HepG2 (cell line): ENCODE data around the gene TOMM20. TPM values are rescaled to one million over a fixed set of nuclear protein-coding genes. Genes with fewer than 3 reads are reported as not detected.

Experiments used
- ATAC-seq: fragments of 200-7000 bp; cut with Tn5 transposase; 3 replicates; pipeline ENCODE4 v1.9.1; 2020; ENCODE audit warnings: mild to moderate bottlenecking, moderate library complexity
- BruUV-seq: library from RNA; stranded (reverse); fragments of 400-500 nt; replicated peaks from 2 replicates; lab custom pipeline; 2021; lab: Mats Ljungman, UMichigan
- CTCF ChIA-PET: fragments of 300-600 bp; formaldehyde crosslinking; extraction: SDS; loops from one replicate; lab custom pipeline; 2021; ENCODE audit warnings: low total read pairs, inconsistent platforms, low intra/inter-chr PET ratio; lab: Yijun Ruan, JAX
- POLR2A ChIA-PET: fragments of 350-600 bp; sonication (Branson Sonifier 250); formaldehyde crosslinking; loops from one replicate; lab custom pipeline; 2020; ENCODE audit warnings: antibody characterized with exemption, inconsistent platforms; lab: Yijun Ruan, JAX
- DNase-seq: peaks from one replicate; pipeline ENCODE4 v3.0.0-alpha.2; 2015; ENCODE audit warnings: low spot score
- FAIRE-seq: peaks from 3 replicates; lab custom pipeline; 2011; peaks lifted over from hg19 to GRCh38; lab: Jason Lieb, UNC
- H2AFZ ChIP-seq: one replicate; pipeline ENCODE4 v1.6.1; 2011; ENCODE audit warnings: low read length, inconsistent platforms
- H3K27ac ChIP-seq: fragments of 300-600 bp; 3 replicates; pipeline ENCODE4 v1.8.0; 2011; ENCODE audit warnings: mixed run types, mild to moderate bottlenecking, mixed read lengths, low read length, inconsistent platforms; ENCODE audit not compliant: insufficient read depth; ENCODE audit errors: extremely low read length
- H3K27me3 ChIP-seq, 2 experiments: fragments of 200-600 bp in 1 of 2; 2 replicates in 1 of 2; 3 replicates in 1 of 2; pipeline versions ENCODE4 v1.6.0 to v1.8.0; 2011; ENCODE audit warnings: low read length in 2 of 2, mild to moderate bottlenecking in 2 of 2, moderate library complexity in 2 of 2, inconsistent platforms in 1 of 2; ENCODE audit not compliant: insufficient read depth in 2 of 2, control insufficient read depth in 1 of 2
- H3K36me3 ChIP-seq, 2 experiments: fragments of 200-600 bp in 1 of 2; replicated peaks in 1 of 2; 2 replicates in 1 of 2; 3 replicates in 1 of 2; pipeline versions ENCODE4 v1.5.1 to v1.8.0; 2011; ENCODE audit warnings: low read length in 2 of 2, inconsistent platforms in 1 of 2; ENCODE audit not compliant: insufficient read depth in 2 of 2, control insufficient read depth in 1 of 2
- H3K4me1 ChIP-seq: 2 replicates; pipeline ENCODE4 v1.5.1; 2012; ENCODE audit warnings: low read length, inconsistent platforms; ENCODE audit not compliant: insufficient read depth
- H3K4me2 ChIP-seq: 2 replicates; pipeline ENCODE4 v1.6.0; 2011; ENCODE audit warnings: low read depth, low read length, inconsistent platforms
- H3K4me3 ChIP-seq, 3 experiments: fragments of 200-600 bp in 1 of 3; sonication (generic), shearing (Covaris generic) in 1 of 3; replicated peaks in 1 of 3; 2 replicates each; pipeline ENCODE4 v1.5.1; 2011 to 2016; ENCODE audit warnings: low read length in 3 of 3, inconsistent platforms in 2 of 3, low read depth in 2 of 3, mild to moderate bottlenecking in 2 of 3, control low read depth in 1 of 3, mixed read lengths in 1 of 3; ENCODE audit not compliant: insufficient read depth in 1 of 3
- H3K79me2 ChIP-seq: one replicate; pipeline ENCODE4 v1.6.1; 2011; ENCODE audit warnings: low read length, inconsistent platforms; ENCODE audit not compliant: insufficient read depth
- H3K9ac ChIP-seq: 2 replicates; pipeline ENCODE4 v1.6.0; 2011; ENCODE audit warnings: mild to moderate bottlenecking, low read depth, low read length, inconsistent platforms; ENCODE audit not compliant: insufficient read depth
- H3K9me3 ChIP-seq: 2 replicates; pipeline ENCODE4 v1.5.1; 2012; ENCODE audit warnings: mild to moderate bottlenecking, low read length
- H4K20me1 ChIP-seq: 2 replicates; pipeline ENCODE4 v1.6.0; 2011; ENCODE audit warnings: inconsistent platforms, mild to moderate bottlenecking, low read length, moderate library complexity; ENCODE audit not compliant: insufficient read depth
- FOXO1 ChIP-seq: sonication (generic); formaldehyde crosslinking; IDR thresholded peaks from 2 replicates; pipeline ENCODE4 v1.4.0; 2020; ENCODE audit warnings: missing genetic modification reagents
- ISL2 ChIP-seq: sonication (generic); formaldehyde crosslinking; IDR thresholded peaks from 2 replicates; pipeline ENCODE4 v1.5.0; 2020; ENCODE audit warnings: missing genetic modification reagents
- NCOA2 ChIP-seq: sonication (generic); formaldehyde crosslinking; IDR thresholded peaks from 2 replicates; pipeline ENCODE4 v1.8.0; 2022; ENCODE audit warnings: inconsistent platforms
- PBX3 ChIP-seq: sonication (generic); formaldehyde crosslinking; IDR thresholded peaks from 2 replicates; pipeline ENCODE4 v1.8.1; 2023; ENCODE audit warnings: missing genetic modification reagents, inconsistent platforms, borderline replicate concordance
- PCBP1 ChIP-seq: fragments of 200-400 bp; formaldehyde crosslinking; IDR thresholded peaks from 2 replicates; pipeline ENCODE4 v1.6.1; 2017; ENCODE audit warnings: mild to moderate bottlenecking, low read depth, low read length, borderline replicate concordance
- REPIN1 ChIP-seq: sonication (generic); formaldehyde crosslinking; IDR thresholded peaks from 2 replicates; pipeline ENCODE4 v1.8.0; 2022; ENCODE audit warnings: missing genetic modification reagents, low read depth, mild to moderate bottlenecking, borderline replicate concordance
- REXO4 ChIP-seq: sonication (generic); formaldehyde crosslinking; IDR thresholded peaks from 2 replicates; pipeline ENCODE4 v1.8.0; 2022; ENCODE audit warnings: missing genetic modification reagents, mild to moderate bottlenecking, borderline replicate concordance
- SMAD3 ChIP-seq: sonication (generic); formaldehyde crosslinking; IDR thresholded peaks from 2 replicates; pipeline ENCODE4 v1.4.0; 2020; ENCODE audit warnings: missing genetic modification reagents
- SOX13 ChIP-seq, 3 experiments: fragments of 450-650 bp in 1 of 3; sonication (generic) in 1 of 3; formaldehyde crosslinking in 1 of 3; IDR thresholded peaks in 2 of 3; conservative IDR thresholded peaks in 1 of 3; 2 replicates each; pipeline versions ENCODE4 v1.5.0 to v1.6.1; 2016 to 2020; ENCODE audit warnings: antibody characterized with exemption in 1 of 3, mild to moderate bottlenecking in 1 of 3, missing compliant biosample characterization in 1 of 3, missing genetic modification reagents in 1 of 3, moderate library complexity in 1 of 3
- ZBTB34 ChIP-seq: sonication (generic); formaldehyde crosslinking; IDR thresholded peaks from 2 replicates; pipeline ENCODE4 v1.8.0; 2022; ENCODE audit warnings: mild to moderate bottlenecking, missing genetic modification reagents
- ZFP36L2 ChIP-seq: sonication (generic); formaldehyde crosslinking; IDR thresholded peaks from 2 replicates; pipeline ENCODE4 v1.4.0; 2020; ENCODE audit warnings: missing genetic modification reagents
- ZNF281 ChIP-seq: sonication (generic); formaldehyde crosslinking; IDR thresholded peaks from 2 replicates; pipeline ENCODE4 v1.4.0; 2020; ENCODE audit warnings: missing genetic modification reagents, borderline replicate concordance
- ZNF296 ChIP-seq: sonication (generic); formaldehyde crosslinking; conservative IDR thresholded peaks from 2 replicates; pipeline ENCODE4 v1.5.0; 2020; ENCODE audit warnings: mild to moderate bottlenecking, missing genetic modification reagents
- ZNF607 ChIP-seq: sonication (generic); formaldehyde crosslinking; IDR thresholded peaks from 2 replicates; pipeline ENCODE4 v1.5.1; 2020; ENCODE audit warnings: missing genetic modification reagents, mild to moderate bottlenecking, borderline replicate concordance
- ZNF788 ChIP-seq: sonication (generic); formaldehyde crosslinking; IDR thresholded peaks from 2 replicates; pipeline ENCODE4 v1.5.0; 2020; ENCODE audit warnings: mild to moderate bottlenecking, missing genetic modification reagents, borderline replicate concordance
- WGBS: methylation state at CpG from one replicate; pipeline ENCODE4 v1.1.6; 2017; ENCODE audit warnings: low lambda C conversion rate; 5-methylcytosine and 5-hydroxymethylcytosine counted together
- in situ Hi-C: cut with HindIII; loops from 2 replicates; pipeline ENCODE4 v1.10.0; 2017; ENCODE audit warnings: low pct_unique_long_range_greater_than_20kb; ENCODE audit not compliant: extremely low pct_ligation_motif_present
- intact Hi-C: fragments of 100-400 bp; cut with micrococcal nuclease; formaldehyde crosslinking; loops from one replicate; pipeline ENCODE4 v1.10.0; 2022; ENCODE audit not compliant: unreplicated experiment
- polyA plus RNA-seq, 8 experiments: library from polyadenylated mRNA; depleted of rRNA in 3 of 8; stranded (reverse) in 7 of 8; unstranded in 1 of 8; fragments of >200 nt; fragmentation: Illumina TruSeq in 4 of 8; extraction: Trizol in 4 of 8; gene quantifications; 2 replicates each; pipeline versions ENCODE4 v1.2.1 to v1.2.3, GENCODE V29; 2011 to 2016; ENCODE audit warnings: low read depth in 4 of 8, missing spikeins in 1 of 8, mixed read lengths in 1 of 8; ENCODE audit not compliant: insufficient read depth in 1 of 8
- total RNA-seq, 5 experiments: library from RNA; depleted of rRNA; stranded (reverse); fragments of >200 nt; fragmentation: Illumina TruSeq; extraction: Trizol; gene quantifications; 2 replicates each; pipeline ENCODE4 v1.2.3, GENCODE V29; 2016; ENCODE audit warnings: low read depth in 1 of 5

The TOMM20 gene
- total and polyA plus RNA-seq, 2 of the 13 experiments (the other 11 are each of a cell fraction or from before 2014, with no cell fraction given): 153 to 376 TPM

- POLR2A ChIA-PET: interaction anchor here (0.9 to 1.4 kb wide), 4 partner anchors 10 to 370 kb away, joined by 3 to 8 read pairs (median 4); no protein-coding TSS in a partner anchor
- ATAC-seq (peak; percentile 75), DNase-seq (peak; percentile 51), FAIRE-seq (no peak)
- Histone ChIP-seq H3K4me2 (peak overlapping the region; percentile 67), H3K79me2 (no peaks in the 10 kb centered on the region), H3K27ac (no peak overlapping the region), H3K9me3 (no peaks in the 10 kb centered on the region), H4K20me1 (no peaks in the 10 kb centered on the region), H3K4me3 (peak overlapping the region in 1 of 3 experiments; percentile 41; a peak in 1 of 6 replicates), H3K27me3 (no peaks in the 10 kb centered on the region), H2AFZ (no peak overlapping the region), H3K4me1 (peaks cover 60% of the 10 kb centered on the region), H3K36me3 (no peaks in the 10 kb centered on the region), H3K9ac (no peak overlapping the region)
- intact Hi-C loops: loop anchor here (10.0 kb wide), 1 partner anchor 691 kb away; no protein-coding TSS in a partner anchor
- no TSS peak for BruUV-seq
- 27% methylated on average over 24 of the region's 24 CpGs for WGBS
- in situ Hi-C loops: loop anchor here (5.0 kb wide), 2 partner anchors 497 to 597 kb away; no protein-coding TSS in a partner anchor
- CTCF ChIA-PET: interaction anchor here (1.6 to 1.7 kb wide), 2 partner anchors 10 to 595 kb away, joined by 3 to 4 read pairs; no protein-coding TSS in a partner anchor
- TF ChIP-seq ZBTB34 (CRISPR knock-in tag) (no peak), ZNF607 (CRISPR knock-in tag) (no peak; the same call in 1 of the 2 replicates), FOXO1 (CRISPR knock-in tag) (no peak), ZNF281 (CRISPR knock-in tag) (no peak), REXO4 (CRISPR knock-in tag) (no peak), ZNF788 (CRISPR knock-in tag) (0 out of 2 replicates have a peak, but pooled peaks have one; percentile 24), NCOA2 (no peak), ZFP36L2 (CRISPR knock-in tag) (no peak), SMAD3 (CRISPR knock-in tag) (peak; percentile 26; the same call in 1 of the 2 replicates), SOX13 (IDR thresholded peaks at IDR 0.05) (no peak), SOX13 (CRISPR knock-in tag; conservative IDR thresholded peaks at IDR 0.05 in 1 of 2, IDR thresholded peaks at IDR 0.05 in 1 of 2) (no peak), ISL2 (CRISPR knock-in tag) (no peak), PCBP1 (no peak), PBX3 (CRISPR knock-in tag) (no peak), ZNF296 (CRISPR knock-in tag) (no peak), REPIN1 (0 out of 2 replicates have a peak, but pooled peaks have one; percentile 4)
Observed at GRCh38 chr1:235093696-235094592, 34.7 kb downstream of the TOMM20 start.
